ENCODE data around the gene BTBD9. TPM values are rescaled to one million over a fixed set of nuclear protein-coding genes. Genes with fewer than 3 reads are reported as not detected.

Gene BTBD9
- total RNA-seq, 4 donors from 2014 or later, result 15.4 to 50.0 (median 21.9) TPM

DNA sequence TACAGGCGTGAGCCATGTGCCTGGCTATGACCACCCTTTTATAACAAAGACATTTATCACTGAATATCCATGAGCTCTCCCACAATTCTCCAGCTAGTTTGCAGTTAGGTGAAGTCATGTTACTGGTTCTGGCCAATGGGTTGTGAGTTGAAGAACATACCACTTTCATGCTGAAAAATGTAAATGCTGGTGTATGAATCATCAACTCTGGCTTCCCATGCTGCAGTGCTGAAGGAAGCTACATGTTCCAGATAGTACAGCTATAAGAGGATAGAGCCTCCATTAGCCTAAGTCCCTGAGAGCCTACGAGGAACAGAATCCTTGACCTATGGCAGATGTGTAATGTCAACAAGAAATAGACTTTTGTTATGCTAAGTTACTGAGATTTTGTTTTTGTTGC, 180.4 kb downstream of the BTBD9 start:
- DNase-seq (ENCODE audit: low spot score in 2 of 2), result no peak
- 97% methylated on average over 2 of the region's 2 CpGs for WGBS
- no peaks in the 10 kb centered on the region for H3K9me3 ChIP-seq
- no peaks in the 10 kb centered on the region for H3K4me1 ChIP-seq
- no peak overlapping the region for H3K4me3 ChIP-seq
- no peak overlapping the region for H3K27ac ChIP-seq
- TF ChIP-seq POLR2A (IDR thresholded peaks at IDR 0.05), result no peak
- no peak for TF ChIP-seq POLR2AphosphoS5 (IDR thresholded peaks at IDR 0.05)
- TF ChIP-seq, protein P1, sequence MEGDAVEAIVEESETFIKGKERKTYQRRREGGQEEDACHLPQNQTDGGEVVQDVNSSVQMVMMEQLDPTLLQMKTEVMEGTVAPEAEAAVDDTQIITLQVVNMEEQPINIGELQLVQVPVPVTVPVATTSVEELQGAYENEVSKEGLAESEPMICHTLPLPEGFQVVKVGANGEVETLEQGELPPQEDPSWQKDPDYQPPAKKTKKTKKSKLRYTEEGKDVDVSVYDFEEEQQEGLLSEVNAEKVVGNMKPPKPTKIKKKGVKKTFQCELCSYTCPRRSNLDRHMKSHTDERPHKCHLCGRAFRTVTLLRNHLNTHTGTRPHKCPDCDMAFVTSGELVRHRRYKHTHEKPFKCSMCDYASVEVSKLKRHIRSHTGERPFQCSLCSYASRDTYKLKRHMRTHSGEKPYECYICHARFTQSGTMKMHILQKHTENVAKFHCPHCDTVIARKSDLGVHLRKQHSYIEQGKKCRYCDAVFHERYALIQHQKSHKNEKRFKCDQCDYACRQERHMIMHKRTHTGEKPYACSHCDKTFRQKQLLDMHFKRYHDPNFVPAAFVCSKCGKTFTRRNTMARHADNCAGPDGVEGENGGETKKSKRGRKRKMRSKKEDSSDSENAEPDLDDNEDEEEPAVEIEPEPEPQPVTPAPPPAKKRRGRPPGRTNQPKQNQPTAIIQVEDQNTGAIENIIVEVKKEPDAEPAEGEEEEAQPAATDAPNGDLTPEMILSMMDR (IDR thresholded peaks at IDR 0.05), result no peak
- no peak for TF ChIP-seq EP300 (IDR thresholded peaks at IDR 0.05)
- no peaks in the 10 kb centered on the region for H3K27me3 ChIP-seq
- no peaks in the 10 kb centered on the region for H3K36me3 ChIP-seq

DNA sequence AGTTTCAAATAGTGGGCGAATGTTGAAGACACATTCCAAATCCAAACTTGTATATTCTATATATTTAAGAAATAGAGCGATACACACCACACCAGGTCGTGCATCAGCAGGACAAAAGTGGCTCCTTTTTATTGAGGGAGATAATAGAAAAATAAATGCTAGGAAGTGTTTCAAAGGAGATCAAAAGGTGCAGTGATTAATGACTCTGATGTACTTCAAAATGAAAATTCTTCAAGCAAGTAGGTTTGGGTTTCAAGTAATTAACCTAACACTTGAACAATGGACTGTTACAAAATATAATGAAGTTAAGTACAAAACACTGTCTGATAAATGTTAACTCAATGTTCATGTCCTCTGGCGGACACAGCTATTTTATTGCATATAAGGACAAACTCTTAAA, 185.9 kb downstream of the BTBD9 start:
- WGBS, result 94% methylated on average over 4 of the region's 4 CpGs

DNA sequence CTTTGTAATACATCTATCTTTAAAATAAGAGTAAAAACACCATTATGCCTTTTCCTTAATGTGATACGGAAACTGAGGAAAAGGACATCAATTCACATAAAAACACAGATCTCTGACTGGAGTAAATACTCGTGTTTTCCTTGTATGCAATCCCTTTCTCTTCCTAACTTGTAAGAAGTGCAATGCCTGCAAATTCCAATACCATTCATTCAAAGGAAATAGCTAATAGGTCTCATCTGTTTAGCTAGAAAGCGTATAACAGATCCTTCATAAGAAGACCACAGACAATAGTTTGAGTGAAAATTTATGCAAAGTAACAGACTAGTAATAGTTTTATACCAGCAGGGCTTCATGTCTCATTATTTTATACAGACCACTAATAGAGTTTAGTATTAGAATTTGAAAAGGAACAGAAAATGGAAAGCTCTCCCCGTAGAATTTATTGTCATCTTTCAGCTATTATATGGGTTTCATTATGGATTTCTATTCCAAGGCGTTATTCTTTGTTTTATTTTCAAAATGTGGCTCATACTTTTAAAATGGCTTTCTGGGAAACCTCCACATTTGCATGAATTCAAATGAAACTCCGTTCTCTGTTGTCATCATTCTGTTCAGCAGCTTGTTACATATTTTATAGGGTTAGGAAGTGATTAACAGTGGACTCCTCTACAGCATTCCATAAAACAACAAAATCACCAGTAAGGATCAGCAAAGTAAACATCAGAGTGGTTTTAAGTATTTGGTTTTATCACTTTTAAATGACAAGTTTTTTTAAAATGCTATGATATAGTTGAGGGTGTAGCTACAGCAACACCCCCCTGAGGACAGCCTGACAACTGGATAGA, 186.7 kb downstream of the BTBD9 start:
- no peaks in the 10 kb centered on the region for H3K9me3 ChIP-seq
- 78% methylated on average over 6 of the region's 6 CpGs for WGBS
- no peaks in the 10 kb centered on the region for H3K27me3 ChIP-seq
- no peaks in the 10 kb centered on the region for H3K4me1 ChIP-seq
- H3K36me3 ChIP-seq, result no peaks in the 10 kb centered on the region
- no peak for DNase-seq (ENCODE audit: low spot score in 2 of 2)
- no peak for TF ChIP-seq POLR2A (IDR thresholded peaks at IDR 0.05)
- TF ChIP-seq, protein P1 (IDR thresholded peaks at IDR 0.05), result no peak
- no peak for TF ChIP-seq POLR2AphosphoS5 (IDR thresholded peaks at IDR 0.05)
- no peak for TF ChIP-seq EP300 (IDR thresholded peaks at IDR 0.05)
- no peak overlapping the region for H3K27ac ChIP-seq
- no peak overlapping the region for H3K4me3 ChIP-seq

More for the DNA sequence above, 185.9 kb downstream of the BTBD9 start:
- Histone ChIP-seq H3K36me3 (no peaks in the 10 kb centered on the region), H3K4me3 (no peak overlapping the region), H3K4me1 (no peaks in the 10 kb centered on the region), H3K9me3 (no peaks in the 10 kb centered on the region), H3K27ac (no peak overlapping the region), H3K27me3 (no peaks in the 10 kb centered on the region)
- no peak for DNase-seq (ENCODE audit: low spot score in 2 of 2)
- TF ChIP-seq POLR2A (IDR thresholded peaks at IDR 0.05) (no peak), EP300 (IDR thresholded peaks at IDR 0.05) (no peak), POLR2AphosphoS5 (IDR thresholded peaks at IDR 0.05) (no peak)
- TF ChIP-seq, protein P1 (IDR thresholded peaks at IDR 0.05), result no peak

DNA sequence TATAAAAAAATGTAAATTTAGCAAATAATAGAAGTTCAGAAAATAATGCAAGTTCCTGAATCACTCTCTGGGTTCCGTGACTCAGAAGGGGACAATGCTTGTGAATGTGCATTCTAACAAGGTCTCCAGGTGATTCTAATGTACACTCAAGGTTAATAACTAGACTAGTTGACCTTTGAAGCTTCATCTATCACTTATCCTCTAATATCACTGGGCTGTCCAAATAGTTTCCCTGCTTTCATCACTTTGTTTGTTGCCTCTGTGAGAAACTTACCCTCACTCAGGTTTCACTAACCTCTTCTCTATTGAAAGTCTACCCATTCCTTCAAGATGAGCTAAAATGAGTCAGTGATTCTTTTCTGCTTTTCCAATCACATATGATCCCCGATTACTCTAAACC, 189.0 kb downstream of the BTBD9 start:
- H3K36me3 ChIP-seq, result no peaks in the 10 kb centered on the region
- H3K27ac ChIP-seq, result no peak overlapping the region
- DNase-seq (ENCODE audit: low spot score in 2 of 2), result no peak
- no peaks in the 10 kb centered on the region for H3K9me3 ChIP-seq
- WGBS, result 94% methylated on average over 2 of the region's 2 CpGs
- H3K27me3 ChIP-seq, result no peaks in the 10 kb centered on the region
- no peaks in the 10 kb centered on the region for H3K4me1 ChIP-seq
- TF ChIP-seq POLR2AphosphoS5 (IDR thresholded peaks at IDR 0.05) (no peak), POLR2A (IDR thresholded peaks at IDR 0.05) (no peak), EP300 (IDR thresholded peaks at IDR 0.05) (no peak)
- TF ChIP-seq, protein P1 (IDR thresholded peaks at IDR 0.05), result no peak
- no peak overlapping the region for H3K4me3 ChIP-seq

DNA sequence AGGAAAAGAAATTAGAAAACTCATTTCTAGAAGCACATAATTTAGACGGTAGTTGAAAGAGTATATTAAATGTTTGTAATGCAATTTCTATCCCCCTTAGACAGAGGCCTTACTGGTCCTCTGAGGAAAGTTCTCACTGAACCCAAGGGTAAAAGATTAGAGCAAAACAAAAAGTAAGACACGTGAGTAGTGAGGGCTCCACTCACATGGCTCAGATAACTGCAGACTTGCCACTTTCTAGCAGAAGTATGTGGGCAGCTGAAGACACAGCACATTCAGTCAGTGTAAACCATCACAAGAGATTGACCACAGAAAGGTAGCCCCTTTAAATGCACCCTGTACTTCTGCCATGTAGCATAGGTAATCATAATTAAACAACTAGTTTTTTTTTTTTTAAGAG, 193.8 kb downstream of the BTBD9 start:
- Histone ChIP-seq H3K4me3 (no peak overlapping the region), H3K36me3 (no peaks in the 10 kb centered on the region), H3K4me1 (peaks cover 7% of the 10 kb centered on the region), H3K9me3 (no peaks in the 10 kb centered on the region), H3K27me3 (no peaks in the 10 kb centered on the region), H3K27ac (no peak overlapping the region)
- DNase-seq (ENCODE audit: low spot score in 2 of 2), result no peak
- no peak for TF ChIP-seq POLR2A (IDR thresholded peaks at IDR 0.05)
- TF ChIP-seq, protein P1 (IDR thresholded peaks at IDR 0.05), result no peak
- 86% methylated on average over 2 of the region's 2 CpGs for WGBS
